Measurements from ENCODE around the gene HSPA12A. TPM values are rescaled to one million over a fixed set of nuclear protein-coding genes. Genes with fewer than 3 reads are reported as not detected.

HSPA12A gene
- total RNA-seq, 1 donor from 2014 or later = 7.9 TPM

DNA sequence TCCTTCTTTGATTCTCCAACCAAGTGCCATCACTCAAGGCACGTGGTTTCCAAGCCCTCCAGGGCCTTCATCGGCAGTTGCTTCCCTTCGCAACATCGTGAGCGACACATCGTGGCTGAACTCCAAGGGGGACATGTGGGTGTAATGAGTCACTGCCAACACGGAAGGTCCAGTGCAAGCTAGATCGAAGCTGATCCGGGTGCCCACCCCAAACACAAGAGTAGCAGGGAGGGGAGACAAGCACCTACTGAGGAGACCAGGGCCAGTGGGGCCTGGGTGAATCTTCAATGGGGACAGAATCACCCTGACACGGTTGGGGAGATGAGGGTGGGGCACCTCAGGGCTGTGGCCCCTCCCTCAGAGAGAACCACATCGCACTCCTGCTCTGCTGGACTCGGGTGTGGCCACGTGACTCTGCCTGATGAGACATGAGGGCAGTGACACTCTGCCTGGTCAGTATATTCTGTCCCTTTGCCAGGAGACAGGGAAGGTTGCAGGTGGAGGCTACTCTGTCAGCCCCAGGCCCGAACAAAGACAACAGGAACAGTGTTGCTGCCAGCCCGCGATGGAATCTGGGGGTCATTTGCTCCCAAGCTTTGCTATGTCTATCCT is 36.8 kb upstream of the HSPA12A start:
- no peaks in the 10 kb centered on the region for H3K9me3 ChIP-seq (ENCODE audit: insufficient read depth, low read depth, low read length)
- H3K4me1 Mint-ChIP-seq (ENCODE audit: low read depth, unreplicated experiment) = peaks cover 4% of the 10 kb centered on the region
- H3K36me3 ChIP-seq (ENCODE audit: insufficient read depth, low read length) = no peaks in the 10 kb centered on the region
- H3K4me3 Mint-ChIP-seq (ENCODE audit: unreplicated experiment) = no peak overlapping the region
- H3K36me3 Mint-ChIP-seq (ENCODE audit: low read depth, unreplicated experiment) = no peaks in the 10 kb centered on the region
- no peak overlapping the region for H3K27ac ChIP-seq (ENCODE audit: low read depth, low read length)
- FAIRE-seq (no peak), DNase-seq (ENCODE audit: low read depth) (peak; percentile 17)
- H3K4me1 ChIP-seq (ENCODE audit: insufficient read depth, low read length) = peaks cover 6% of the 10 kb centered on the region
- no peak overlapping the region for H3K27ac Mint-ChIP-seq (ENCODE audit: unreplicated experiment)
- H3K4me3 ChIP-seq (ENCODE audit: insufficient read depth, low read depth, low read length) = no peak overlapping the region
- no peaks in the 10 kb centered on the region for H3K27me3 ChIP-seq (ENCODE audit: insufficient read depth, low read length)
- TF ChIP-seq, protein P1, sequence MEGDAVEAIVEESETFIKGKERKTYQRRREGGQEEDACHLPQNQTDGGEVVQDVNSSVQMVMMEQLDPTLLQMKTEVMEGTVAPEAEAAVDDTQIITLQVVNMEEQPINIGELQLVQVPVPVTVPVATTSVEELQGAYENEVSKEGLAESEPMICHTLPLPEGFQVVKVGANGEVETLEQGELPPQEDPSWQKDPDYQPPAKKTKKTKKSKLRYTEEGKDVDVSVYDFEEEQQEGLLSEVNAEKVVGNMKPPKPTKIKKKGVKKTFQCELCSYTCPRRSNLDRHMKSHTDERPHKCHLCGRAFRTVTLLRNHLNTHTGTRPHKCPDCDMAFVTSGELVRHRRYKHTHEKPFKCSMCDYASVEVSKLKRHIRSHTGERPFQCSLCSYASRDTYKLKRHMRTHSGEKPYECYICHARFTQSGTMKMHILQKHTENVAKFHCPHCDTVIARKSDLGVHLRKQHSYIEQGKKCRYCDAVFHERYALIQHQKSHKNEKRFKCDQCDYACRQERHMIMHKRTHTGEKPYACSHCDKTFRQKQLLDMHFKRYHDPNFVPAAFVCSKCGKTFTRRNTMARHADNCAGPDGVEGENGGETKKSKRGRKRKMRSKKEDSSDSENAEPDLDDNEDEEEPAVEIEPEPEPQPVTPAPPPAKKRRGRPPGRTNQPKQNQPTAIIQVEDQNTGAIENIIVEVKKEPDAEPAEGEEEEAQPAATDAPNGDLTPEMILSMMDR (IDR thresholded peaks at IDR 0.05; ENCODE audit: insufficient read depth, low read depth, low read length) = no peak
- TF ChIP-seq EZH2 (IDR thresholded peaks at IDR 0.05; ENCODE audit: insufficient read depth, low read length) = no peak
- H3K79me2 ChIP-seq (ENCODE audit: insufficient read depth, low read length) = no peaks in the 10 kb centered on the region
- H3K4me2 ChIP-seq (ENCODE audit: low read length) = no peak overlapping the region
- peak overlapping the region; percentile 39 for H2AFZ ChIP-seq (ENCODE audit: low read depth, low read length)
- H3K9ac ChIP-seq (ENCODE audit: low read length) = no peak overlapping the region
- no peaks in the 10 kb centered on the region for H3K9me3 Mint-ChIP-seq (ENCODE audit: unreplicated experiment)
- no peaks in the 10 kb centered on the region for H4K20me1 ChIP-seq (ENCODE audit: insufficient read depth, low read length)
- peaks cover 7% of the 10 kb centered on the region for H3K27me3 Mint-ChIP-seq (ENCODE audit: low read depth, unreplicated experiment)

DNA sequence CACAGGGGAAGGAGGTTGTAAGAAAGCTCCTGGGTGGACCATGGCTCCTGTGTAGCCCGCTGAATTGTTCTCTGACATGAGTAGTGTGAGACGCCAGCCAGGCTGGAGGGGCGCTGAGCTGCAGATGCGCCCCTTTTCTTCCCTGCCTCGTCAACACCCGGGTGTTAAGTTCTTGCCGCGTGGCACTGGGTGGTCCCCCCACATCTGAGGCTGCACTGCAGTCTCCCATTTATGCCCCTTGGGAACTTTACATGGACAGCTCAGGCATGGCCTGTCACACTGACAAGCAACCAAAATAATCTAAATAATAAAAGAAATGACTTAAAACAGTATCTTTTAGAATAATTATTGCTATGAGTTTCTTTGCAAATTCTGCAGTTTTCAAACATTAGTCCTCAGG is 34.6 kb upstream of the HSPA12A start:
- H3K4me3 ChIP-seq (ENCODE audit: insufficient read depth, low read depth, low read length) = no peak overlapping the region
- H3K4me3 Mint-ChIP-seq (ENCODE audit: unreplicated experiment) = no peak overlapping the region
- no peak overlapping the region for H3K9ac ChIP-seq (ENCODE audit: low read length)
- H3K9me3 ChIP-seq (ENCODE audit: insufficient read depth, low read depth, low read length) = no peaks in the 10 kb centered on the region
- no peaks in the 10 kb centered on the region for H3K9me3 Mint-ChIP-seq (ENCODE audit: unreplicated experiment)
- H3K27me3 ChIP-seq (ENCODE audit: insufficient read depth, low read length) = no peaks in the 10 kb centered on the region
- no peaks in the 10 kb centered on the region for H3K36me3 ChIP-seq (ENCODE audit: insufficient read depth, low read length)
- H4K20me1 ChIP-seq (ENCODE audit: insufficient read depth, low read length) = no peaks in the 10 kb centered on the region
- FAIRE-seq (no peak), DNase-seq (ENCODE audit: low read depth) (no peak)
- H2AFZ ChIP-seq (ENCODE audit: low read depth, low read length) = no peak overlapping the region
- H3K27ac ChIP-seq (ENCODE audit: low read depth, low read length) = no peak overlapping the region
- H3K79me2 ChIP-seq (ENCODE audit: insufficient read depth, low read length) = no peaks in the 10 kb centered on the region
- H3K27ac Mint-ChIP-seq (ENCODE audit: unreplicated experiment) = no peak overlapping the region
- no peaks in the 10 kb centered on the region for H3K36me3 Mint-ChIP-seq (ENCODE audit: low read depth, unreplicated experiment)
- TF ChIP-seq, protein P1 (IDR thresholded peaks at IDR 0.05; ENCODE audit: insufficient read depth, low read depth, low read length) = no peak
- no peak for TF ChIP-seq EZH2 (IDR thresholded peaks at IDR 0.05; ENCODE audit: insufficient read depth, low read length)
- peaks cover 3% of the 10 kb centered on the region for H3K4me1 Mint-ChIP-seq (ENCODE audit: low read depth, unreplicated experiment)
- H3K27me3 Mint-ChIP-seq (ENCODE audit: low read depth, unreplicated experiment) = peaks cover 7% of the 10 kb centered on the region
- no peaks in the 10 kb centered on the region for H3K4me1 ChIP-seq (ENCODE audit: insufficient read depth, low read length)
- H3K4me2 ChIP-seq (ENCODE audit: low read length) = no peak overlapping the region
